HepG2 (cell line): Measurements from ENCODE around the gene ZBTB2. TPM values are rescaled to one million over a fixed set of nuclear protein-coding genes. Genes with fewer than 3 reads are reported as not detected.

Source experiments
- AKAP8 ChIP-seq: sonication (generic); formaldehyde crosslinking; IDR thresholded peaks from 2 replicates; pipeline ENCODE4 v1.5.1; 2020; ENCODE audit warnings: mild to moderate bottlenecking, missing genetic modification reagents
- BORCS8-MEF2B ChIP-seq: sonication (generic); formaldehyde crosslinking; IDR thresholded peaks from 2 replicates; pipeline ENCODE4 v1.8.0; 2022; ENCODE audit warnings: mild to moderate bottlenecking, missing genetic modification reagents
- EHMT2 ChIP-seq: fragments of 200-600 bp; sonication (generic); IDR thresholded peaks from 2 replicates; pipeline ENCODE4 v1.7.0; 2017; ENCODE audit warnings: antibody characterized with exemption, low read depth, low read length, borderline replicate concordance
- FOXO1 ChIP-seq: sonication (generic); formaldehyde crosslinking; IDR thresholded peaks from 2 replicates; pipeline ENCODE4 v1.4.0; 2020; ENCODE audit warnings: missing genetic modification reagents
- GATAD2A ChIP-seq: IDR thresholded peaks from 2 replicates; pipeline ENCODE4 v1.6.1; 2016
- GPN1 ChIP-seq: sonication (generic); formaldehyde crosslinking; IDR thresholded peaks from 2 replicates; pipeline ENCODE4 v1.5.1; 2020; ENCODE audit warnings: missing genetic modification reagents, borderline replicate concordance
- HDAC6 ChIP-seq: fragments of 200-600 bp; sonication (generic); IDR thresholded peaks from 2 replicates; pipeline ENCODE4 v1.7.0; 2017; ENCODE audit warnings: mild to moderate bottlenecking, antibody characterized with exemption, low read length, low read depth
- HHEX ChIP-seq: IDR thresholded peaks from 2 replicates; pipeline ENCODE4 v1.6.1; 2016; ENCODE audit warnings: control low read depth
- NBN ChIP-seq: fragments of 450-650 bp; conservative IDR thresholded peaks from 2 replicates; pipeline ENCODE4 v1.6.1; 2017
- SNAPC2 ChIP-seq: sonication (generic); formaldehyde crosslinking; IDR thresholded peaks from 2 replicates; pipeline ENCODE4 v1.8.1; 2022; ENCODE audit warnings: mild to moderate bottlenecking, missing genetic modification reagents
- ZKSCAN5 ChIP-seq: sonication (generic); formaldehyde crosslinking; IDR thresholded peaks from 2 replicates; pipeline ENCODE4 v1.5.1; 2020; ENCODE audit warnings: mild to moderate bottlenecking, missing genetic modification reagents
- ZNF614 ChIP-seq: IDR thresholded peaks from 2 replicates; pipeline ENCODE4 v1.6.1; 2018; ENCODE audit warnings: missing biosample characterization, missing genetic modification reagents, inconsistent platforms, borderline replicate concordance
- ZNF670 ChIP-seq: sonication (generic); formaldehyde crosslinking; IDR thresholded peaks from 2 replicates; pipeline ENCODE4 v1.8.0; 2022; ENCODE audit warnings: mild to moderate bottlenecking, missing genetic modification reagents, borderline replicate concordance
- ZNF678 ChIP-seq: sonication (generic); formaldehyde crosslinking; IDR thresholded peaks from 2 replicates; pipeline ENCODE4 v1.4.0; 2020; ENCODE audit warnings: mild to moderate bottlenecking, missing genetic modification reagents
- ZNF839 ChIP-seq: sonication (generic); formaldehyde crosslinking; IDR thresholded peaks from 2 replicates; pipeline ENCODE4 v1.4.0; 2020; ENCODE audit warnings: missing genetic modification reagents, mild to moderate bottlenecking, borderline replicate concordance
- ZNF891 ChIP-seq: sonication (generic); formaldehyde crosslinking; IDR thresholded peaks from 2 replicates; pipeline ENCODE4 v1.5.0; 2020; ENCODE audit warnings: mild to moderate bottlenecking, missing genetic modification reagents
- polyA plus RNA-seq, 8 experiments: library from polyadenylated mRNA; depleted of rRNA in 3 of 8; stranded (reverse) in 7 of 8; unstranded in 1 of 8; fragments of >200 nt; fragmentation: Illumina TruSeq in 4 of 8; extraction: Trizol in 4 of 8; gene quantifications; 2 replicates each; pipeline versions ENCODE4 v1.2.1 to v1.2.3, GENCODE V29; 2011 to 2016; ENCODE audit warnings: low read depth in 4 of 8, missing spikeins in 1 of 8, mixed read lengths in 1 of 8; ENCODE audit not compliant: insufficient read depth in 1 of 8
- total RNA-seq, 5 experiments: library from RNA; depleted of rRNA; stranded (reverse); fragments of >200 nt; fragmentation: Illumina TruSeq; extraction: Trizol; gene quantifications; 2 replicates each; pipeline ENCODE4 v1.2.3, GENCODE V29; 2016; ENCODE audit warnings: low read depth in 1 of 5
- TF ChIP-seq, protein P1 (sequence below): sonication (generic); formaldehyde crosslinking; IDR thresholded peaks from 2 replicates; pipeline ENCODE4 v1.5.0; 2020; ENCODE audit warnings: missing genetic modification reagents, mild to moderate bottlenecking, borderline replicate concordance
- TF ChIP-seq, protein P2 (sequence below): sonication (generic); formaldehyde crosslinking; IDR thresholded peaks from 2 replicates; pipeline ENCODE4 v1.4.0; 2020; ENCODE audit warnings: missing genetic modification reagents, low read depth, mild to moderate bottlenecking, borderline replicate concordance
- TF ChIP-seq, protein P3 (sequence below): IDR thresholded peaks from 2 replicates; pipeline ENCODE4 v1.6.1; 2016
- TF ChIP-seq, protein P4 (sequence below): sonication (generic); formaldehyde crosslinking; IDR thresholded peaks from 2 replicates; pipeline ENCODE4 v1.4.0; 2020; ENCODE audit warnings: missing genetic modification reagents
- TF ChIP-seq, protein P5 (sequence below): sonication (generic); formaldehyde crosslinking; IDR thresholded peaks from 2 replicates; pipeline ENCODE4 v1.4.0; 2020; ENCODE audit warnings: low read depth, mild to moderate bottlenecking, missing genetic modification reagents

Gene ZBTB2
- total and polyA plus RNA-seq, 2 of the 13 experiments (the other 11 are each of a cell fraction or from before 2014, with no cell fraction given): 15.4 to 22.8 TPM

DNA sequence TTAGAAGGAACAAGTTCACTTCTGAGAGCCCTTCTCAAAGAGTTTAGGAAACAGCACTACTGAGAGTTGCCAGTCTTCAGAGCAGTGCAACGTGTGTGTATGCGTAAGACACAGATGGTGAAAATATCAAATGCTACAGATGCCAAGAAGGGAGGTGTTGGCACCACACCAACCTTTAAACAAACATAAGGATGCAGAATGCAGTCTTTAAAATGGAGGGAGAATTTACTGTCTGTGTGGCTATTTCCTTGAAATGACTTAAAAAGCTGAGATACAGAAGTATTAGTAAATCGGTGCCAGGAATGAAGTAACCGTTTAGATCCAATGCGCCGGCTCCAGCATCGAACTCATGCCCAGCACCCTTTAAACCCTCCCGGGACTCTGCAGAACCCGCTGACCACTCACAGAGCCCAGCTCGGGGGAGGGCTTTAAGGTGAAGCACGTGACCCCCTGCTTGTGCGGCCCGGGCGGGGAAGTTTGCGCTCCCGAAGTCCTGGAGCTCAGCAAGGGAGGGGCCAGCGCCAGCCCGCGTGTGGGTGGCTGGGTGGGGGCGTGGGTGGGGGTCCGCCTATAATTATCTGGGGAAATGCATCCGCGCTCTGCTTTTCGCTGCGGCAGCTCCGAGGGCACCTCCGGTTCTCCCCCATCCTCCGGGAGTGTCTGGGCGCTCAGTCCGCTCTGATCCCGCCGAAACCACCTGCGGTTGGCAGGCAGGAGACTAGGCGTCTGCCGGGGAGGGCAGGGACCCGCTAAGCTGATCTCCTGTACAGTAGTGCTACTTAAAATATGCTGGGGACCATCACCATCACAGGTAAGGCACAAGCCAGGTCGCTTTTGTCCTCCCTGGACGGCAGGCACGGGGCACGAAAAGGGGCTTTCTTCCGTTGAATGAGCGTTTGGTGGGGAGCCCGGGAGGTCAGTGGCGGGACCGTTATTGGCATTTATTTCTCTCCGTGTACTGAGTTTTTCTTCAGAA lies 66.0 kb downstream of the ZBTB2 start (continued):
- TF ChIP-seq GATAD2A (CRISPR knock-in tag): peak; percentile 14; the same call in 1 of the 2 replicates
- TF ChIP-seq EHMT2: no peak
- TF ChIP-seq, protein P1, sequence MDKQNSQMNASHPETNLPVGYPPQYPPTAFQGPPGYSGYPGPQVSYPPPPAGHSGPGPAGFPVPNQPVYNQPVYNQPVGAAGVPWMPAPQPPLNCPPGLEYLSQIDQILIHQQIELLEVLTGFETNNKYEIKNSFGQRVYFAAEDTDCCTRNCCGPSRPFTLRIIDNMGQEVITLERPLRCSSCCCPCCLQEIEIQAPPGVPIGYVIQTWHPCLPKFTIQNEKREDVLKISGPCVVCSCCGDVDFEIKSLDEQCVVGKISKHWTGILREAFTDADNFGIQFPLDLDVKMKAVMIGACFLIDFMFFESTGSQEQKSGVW (CRISPR knock-in tag): no peak
- TF ChIP-seq, protein P2, sequence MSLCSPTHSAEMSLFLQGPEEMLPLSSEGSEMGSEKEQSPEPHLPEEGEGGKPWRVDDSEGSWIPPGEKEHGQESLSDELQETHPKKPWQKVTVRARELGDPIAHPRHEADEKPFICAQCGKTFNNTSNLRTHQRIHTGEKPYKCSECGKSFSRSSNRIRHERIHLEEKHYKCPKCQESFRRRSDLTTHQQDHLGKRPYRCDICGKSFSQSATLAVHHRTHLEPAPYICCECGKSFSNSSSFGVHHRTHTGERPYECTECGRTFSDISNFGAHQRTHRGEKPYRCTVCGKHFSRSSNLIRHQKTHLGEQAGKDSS: no peak
- TF ChIP-seq ZKSCAN5: no peak
- TF ChIP-seq FOXO1 (CRISPR knock-in tag): 0 out of 2 replicates have a peak, but pooled peaks have one; percentile 9
- no peak for TF ChIP-seq AKAP8
- TF ChIP-seq ZNF614 (CRISPR knock-in tag): 0 out of 2 replicates have a peak, but pooled peaks have one; percentile 13
- no peak for TF ChIP-seq SNAPC2 (CRISPR knock-in tag)
- TF ChIP-seq GPN1 (CRISPR knock-in tag): no peak
- TF ChIP-seq HDAC6: no peak
- peak; percentile 86; the same call in 1 of the 2 replicates for TF ChIP-seq ZNF839 (CRISPR knock-in tag)
- TF ChIP-seq NBN: no peak
- no peak for TF ChIP-seq ZNF670 (CRISPR knock-in tag)
- TF ChIP-seq, protein P3, sequence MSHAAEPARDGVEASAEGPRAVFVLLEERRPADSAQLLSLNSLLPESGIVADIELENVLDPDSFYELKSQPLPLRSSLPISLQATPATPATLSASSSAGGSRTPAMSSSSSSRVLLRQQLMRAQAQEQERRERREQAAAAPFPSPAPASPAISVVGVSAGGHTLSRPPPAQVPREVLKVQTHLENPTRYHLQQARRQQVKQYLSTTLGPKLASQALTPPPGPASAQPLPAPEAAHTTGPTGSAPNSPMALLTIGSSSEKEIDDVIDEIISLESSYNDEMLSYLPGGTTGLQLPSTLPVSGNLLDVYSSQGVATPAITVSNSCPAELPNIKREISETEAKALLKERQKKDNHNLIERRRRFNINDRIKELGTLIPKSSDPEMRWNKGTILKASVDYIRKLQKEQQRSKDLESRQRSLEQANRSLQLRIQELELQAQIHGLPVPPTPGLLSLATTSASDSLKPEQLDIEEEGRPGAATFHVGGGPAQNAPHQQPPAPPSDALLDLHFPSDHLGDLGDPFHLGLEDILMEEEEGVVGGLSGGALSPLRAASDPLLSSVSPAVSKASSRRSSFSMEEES (CRISPR knock-in tag): peak; percentile 71
- TF ChIP-seq, protein P4, sequence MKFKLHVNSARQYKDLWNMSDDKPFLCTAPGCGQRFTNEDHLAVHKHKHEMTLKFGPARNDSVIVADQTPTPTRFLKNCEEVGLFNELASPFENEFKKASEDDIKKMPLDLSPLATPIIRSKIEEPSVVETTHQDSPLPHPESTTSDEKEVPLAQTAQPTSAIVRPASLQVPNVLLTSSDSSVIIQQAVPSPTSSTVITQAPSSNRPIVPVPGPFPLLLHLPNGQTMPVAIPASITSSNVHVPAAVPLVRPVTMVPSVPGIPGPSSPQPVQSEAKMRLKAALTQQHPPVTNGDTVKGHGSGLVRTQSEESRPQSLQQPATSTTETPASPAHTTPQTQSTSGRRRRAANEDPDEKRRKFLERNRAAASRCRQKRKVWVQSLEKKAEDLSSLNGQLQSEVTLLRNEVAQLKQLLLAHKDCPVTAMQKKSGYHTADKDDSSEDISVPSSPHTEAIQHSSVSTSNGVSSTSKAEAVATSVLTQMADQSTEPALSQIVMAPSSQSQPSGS (CRISPR knock-in tag): no peak
- no peak for TF ChIP-seq ZNF678 (CRISPR knock-in tag)
- TF ChIP-seq, protein P5, sequence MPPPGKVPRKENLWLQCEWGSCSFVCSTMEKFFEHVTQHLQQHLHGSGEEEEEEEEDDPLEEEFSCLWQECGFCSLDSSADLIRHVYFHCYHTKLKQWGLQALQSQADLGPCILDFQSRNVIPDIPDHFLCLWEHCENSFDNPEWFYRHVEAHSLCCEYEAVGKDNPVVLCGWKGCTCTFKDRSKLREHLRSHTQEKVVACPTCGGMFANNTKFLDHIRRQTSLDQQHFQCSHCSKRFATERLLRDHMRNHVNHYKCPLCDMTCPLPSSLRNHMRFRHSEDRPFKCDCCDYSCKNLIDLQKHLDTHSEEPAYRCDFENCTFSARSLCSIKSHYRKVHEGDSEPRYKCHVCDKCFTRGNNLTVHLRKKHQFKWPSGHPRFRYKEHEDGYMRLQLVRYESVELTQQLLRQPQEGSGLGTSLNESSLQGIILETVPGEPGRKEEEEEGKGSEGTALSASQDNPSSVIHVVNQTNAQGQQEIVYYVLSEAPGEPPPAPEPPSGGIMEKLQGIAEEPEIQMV: 0 out of 2 replicates have a peak, but pooled peaks have one; percentile 56
- TF ChIP-seq ZNF891: 0 out of 2 replicates have a peak, but pooled peaks have one; percentile 41
- no peak for TF ChIP-seq BORCS8-MEF2B
- TF ChIP-seq HHEX (CRISPR knock-in tag): no peak
